Measurements from ENCODE around the gene AOPEP. TPM values are rescaled to one million over a fixed set of nuclear protein-coding genes. Genes with fewer than 3 reads are reported as not detected.

Gene AOPEP
- total RNA-seq, 1 experiment from 2014 or later: 32.4 TPM

DNA sequence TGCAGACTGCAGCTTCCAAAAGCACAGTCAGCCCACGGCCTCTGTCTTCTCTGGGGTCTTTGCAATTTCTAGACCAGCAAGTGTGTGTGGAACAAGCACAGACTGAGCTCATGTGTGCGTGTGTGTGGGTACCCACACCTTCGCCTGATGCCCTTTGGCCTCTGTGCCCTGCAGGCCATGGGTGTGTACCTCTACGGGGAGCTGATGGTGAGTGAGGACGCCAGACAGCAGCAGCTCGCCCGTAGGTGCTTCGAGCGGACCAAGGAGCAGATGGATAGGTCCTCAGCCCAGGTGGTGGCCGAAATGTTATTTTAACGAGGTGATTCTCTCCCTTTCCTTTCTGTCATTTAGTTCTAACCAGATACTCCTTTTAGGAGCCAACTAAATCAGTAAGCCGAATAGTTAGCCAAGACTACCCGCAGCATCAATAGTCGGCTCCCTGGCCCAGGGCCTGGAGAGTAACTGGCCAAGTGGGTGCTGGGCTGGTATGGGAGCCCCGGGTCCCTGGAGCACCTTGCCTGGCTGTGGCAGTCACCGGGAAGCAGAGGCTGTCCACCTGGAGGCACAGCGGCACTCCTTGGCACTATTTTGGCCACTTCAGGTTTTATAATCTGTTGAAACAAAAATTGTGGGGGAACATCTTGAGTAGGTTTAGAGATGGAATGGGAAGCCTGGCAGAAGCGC, 356.0 kb downstream of the AOPEP start:
- ChIA-PET CTCF (interaction anchor here (1.0 kb wide), 1 partner anchor 49 kb away, joined by 3 read pairs; no protein-coding TSS in a partner anchor), POLR2A (no interaction called here)
- DNase-seq (ENCODE audit: unreplicated experiment): no peak
- Mint-ChIP-seq H3K36me3 (ENCODE audit: insufficient read depth, unreplicated experiment) (peaks cover 100% of the 10 kb centered on the region), H3K4me3 (ENCODE audit: unreplicated experiment) (no peak overlapping the region), H3K27ac (ENCODE audit: low read depth, unreplicated experiment) (no peak overlapping the region), H3K4me1 (ENCODE audit: insufficient read depth, unreplicated experiment) (no peaks in the 10 kb centered on the region), H3K9me3 (ENCODE audit: unreplicated experiment) (no peaks in the 10 kb centered on the region), H3K27me3 (ENCODE audit: insufficient read depth, unreplicated experiment) (no peaks in the 10 kb centered on the region)
- no TSS peak for BruUV-seq (replicated peaks)
- TF ChIP-seq, protein P1, sequence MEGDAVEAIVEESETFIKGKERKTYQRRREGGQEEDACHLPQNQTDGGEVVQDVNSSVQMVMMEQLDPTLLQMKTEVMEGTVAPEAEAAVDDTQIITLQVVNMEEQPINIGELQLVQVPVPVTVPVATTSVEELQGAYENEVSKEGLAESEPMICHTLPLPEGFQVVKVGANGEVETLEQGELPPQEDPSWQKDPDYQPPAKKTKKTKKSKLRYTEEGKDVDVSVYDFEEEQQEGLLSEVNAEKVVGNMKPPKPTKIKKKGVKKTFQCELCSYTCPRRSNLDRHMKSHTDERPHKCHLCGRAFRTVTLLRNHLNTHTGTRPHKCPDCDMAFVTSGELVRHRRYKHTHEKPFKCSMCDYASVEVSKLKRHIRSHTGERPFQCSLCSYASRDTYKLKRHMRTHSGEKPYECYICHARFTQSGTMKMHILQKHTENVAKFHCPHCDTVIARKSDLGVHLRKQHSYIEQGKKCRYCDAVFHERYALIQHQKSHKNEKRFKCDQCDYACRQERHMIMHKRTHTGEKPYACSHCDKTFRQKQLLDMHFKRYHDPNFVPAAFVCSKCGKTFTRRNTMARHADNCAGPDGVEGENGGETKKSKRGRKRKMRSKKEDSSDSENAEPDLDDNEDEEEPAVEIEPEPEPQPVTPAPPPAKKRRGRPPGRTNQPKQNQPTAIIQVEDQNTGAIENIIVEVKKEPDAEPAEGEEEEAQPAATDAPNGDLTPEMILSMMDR (IDR thresholded peaks at IDR 0.05; ENCODE audit: unreplicated experiment): no peak
- intact Hi-C loops (cut with micrococcal nuclease): no loop called here

DNA sequence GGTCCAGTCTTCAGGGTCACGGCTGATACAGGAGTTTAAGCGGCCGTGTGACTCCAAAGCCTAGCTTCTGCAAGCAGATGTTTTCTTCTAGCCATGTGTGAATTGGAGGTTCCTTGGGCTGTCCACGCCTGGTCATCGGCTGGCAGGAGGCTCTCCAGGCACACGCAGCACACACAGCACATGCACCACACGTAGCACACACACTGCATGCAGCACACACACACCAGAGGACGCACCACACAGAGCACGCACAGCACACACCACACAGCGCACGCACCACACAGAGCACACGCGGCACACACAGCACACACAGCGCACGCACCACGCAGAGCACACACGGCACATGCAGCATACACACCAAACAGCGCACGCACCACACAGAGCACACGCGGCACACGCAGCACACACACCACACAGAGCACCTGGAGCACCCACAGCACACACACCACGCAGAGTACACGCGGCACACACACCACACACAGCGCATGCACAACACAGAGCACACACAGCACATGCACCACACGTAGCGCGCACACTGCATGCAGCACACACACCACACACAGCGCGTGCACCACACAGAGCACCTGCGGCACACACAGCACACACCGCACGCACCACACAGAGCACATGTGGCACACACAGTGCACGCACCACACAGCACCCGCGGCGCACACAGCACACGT, 356.7 kb downstream of the AOPEP start:
- H3K27ac Mint-ChIP-seq (ENCODE audit: low read depth, unreplicated experiment): no peak overlapping the region
- BruUV-seq (replicated peaks): no TSS peak
- peaks cover 100% of the 10 kb centered on the region for H3K36me3 Mint-ChIP-seq (ENCODE audit: insufficient read depth, unreplicated experiment)
- ChIA-PET POLR2A (interaction anchor here (0.8 kb wide), 1 partner anchor 42 kb away, joined by 3 read pairs; no protein-coding TSS in a partner anchor), CTCF (interaction anchor here (0.6 to 0.9 kb wide), 2 partner anchors 45 to 1286 kb away, joined by 3 read pairs; no protein-coding TSS in a partner anchor)
- intact Hi-C loops (cut with micrococcal nuclease): no loop called here
- TF ChIP-seq, protein P1 (IDR thresholded peaks at IDR 0.05; ENCODE audit: unreplicated experiment): no peak
- no peaks in the 10 kb centered on the region for H3K27me3 Mint-ChIP-seq (ENCODE audit: insufficient read depth, unreplicated experiment)
- no peak overlapping the region for H3K4me3 Mint-ChIP-seq (ENCODE audit: unreplicated experiment)
- no peaks in the 10 kb centered on the region for H3K4me1 Mint-ChIP-seq (ENCODE audit: insufficient read depth, unreplicated experiment)
- no peak for DNase-seq (ENCODE audit: unreplicated experiment)
- no peaks in the 10 kb centered on the region for H3K9me3 Mint-ChIP-seq (ENCODE audit: unreplicated experiment)

DNA sequence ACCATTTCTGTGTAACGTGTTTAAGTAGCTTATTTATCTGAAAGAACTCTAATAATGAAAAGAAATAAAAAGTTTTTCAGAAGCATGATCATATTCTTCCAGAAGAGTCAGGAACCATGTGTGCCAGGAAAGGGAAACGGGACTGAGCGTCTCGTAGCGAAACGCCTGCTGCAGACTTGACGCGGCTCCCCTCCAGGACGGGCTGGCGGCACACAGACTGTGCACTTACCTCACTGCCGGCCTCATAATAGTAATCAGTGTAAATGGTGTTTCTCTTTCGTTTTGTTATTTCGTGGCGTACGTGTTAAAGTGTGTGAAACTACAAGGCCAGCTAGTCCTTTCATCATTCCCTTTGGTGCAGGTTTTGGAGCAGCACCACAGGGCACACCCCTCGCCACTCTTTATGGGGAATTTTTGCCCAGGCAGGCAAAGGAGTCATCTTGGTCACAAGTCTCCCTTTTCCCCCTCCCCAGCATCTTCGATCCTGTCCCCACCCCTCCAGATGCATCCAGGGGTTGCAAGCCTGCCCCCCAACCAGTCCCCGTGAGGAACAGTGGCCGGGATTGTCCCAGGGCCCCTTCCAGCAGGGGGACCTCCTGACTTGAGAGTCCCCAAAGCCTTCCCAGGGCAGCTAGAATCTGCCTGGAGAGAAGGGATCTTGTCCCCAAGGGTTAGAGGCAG, 357.9 kb downstream of the AOPEP start:
- intact Hi-C loops (cut with micrococcal nuclease): no loop called here
- TF ChIP-seq, protein P1 (IDR thresholded peaks at IDR 0.05; ENCODE audit: unreplicated experiment): no peak
- ChIA-PET POLR2A (interaction anchor here (0.8 kb wide), 1 partner anchor 44 kb away, joined by 3 read pairs; no protein-coding TSS in a partner anchor), CTCF (interaction anchor here (0.8 to 1.0 kb wide), 3 partner anchors 44 to 304 kb away, joined by 3 read pairs; no protein-coding TSS in a partner anchor)
- BruUV-seq (replicated peaks): no TSS peak
- Mint-ChIP-seq H3K4me1 (ENCODE audit: insufficient read depth, unreplicated experiment) (peaks cover 5% of the 10 kb centered on the region), H3K9me3 (ENCODE audit: unreplicated experiment) (no peaks in the 10 kb centered on the region), H3K36me3 (ENCODE audit: insufficient read depth, unreplicated experiment) (peaks cover 100% of the 10 kb centered on the region), H3K4me3 (ENCODE audit: unreplicated experiment) (no peak overlapping the region), H3K27me3 (ENCODE audit: insufficient read depth, unreplicated experiment) (no peaks in the 10 kb centered on the region), H3K27ac (ENCODE audit: low read depth, unreplicated experiment) (no peak overlapping the region)
- DNase-seq (ENCODE audit: unreplicated experiment): no peak

Measured in MCF 10A (cell line).